ENCODE data around the gene GTF2A1. TPM values are rescaled to one million over a fixed set of nuclear protein-coding genes. Genes with fewer than 3 reads are reported as not detected.

GTF2A1 gene
- total RNA-seq, 4 donors from 2014 or later, result 17.1 to 35.1 (median 28.4) TPM

DNA sequence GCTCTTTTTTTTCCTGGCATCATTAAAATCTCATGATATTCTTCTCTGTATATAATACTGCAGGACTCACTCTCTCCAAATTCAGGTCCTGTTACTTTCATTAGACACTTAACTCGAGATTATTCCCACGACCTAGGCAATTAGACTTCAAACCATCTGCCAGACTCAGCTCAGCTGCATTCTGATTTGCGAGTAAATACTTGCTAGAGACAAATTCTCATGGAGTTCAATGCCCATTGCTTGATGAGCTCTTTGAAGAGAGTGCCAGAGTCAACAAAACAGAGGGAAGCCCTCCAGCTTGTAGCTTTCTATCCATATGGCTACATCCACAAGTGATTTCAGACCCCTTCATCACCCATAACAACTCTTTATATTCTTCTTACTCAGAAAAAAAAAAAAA lies 88.3 kb downstream of the GTF2A1 start:
- intact Hi-C loops (cut with DNase I), result no loop called here
- Histone ChIP-seq H3K27me3 (no peaks in the 10 kb centered on the region), H3K4me1 (no peaks in the 10 kb centered on the region), H3K36me3 (no peaks in the 10 kb centered on the region), H3K9me3 (peaks cover 0 to 10% (median 0%) of the 10 kb centered on the region in 4 donors), H3K4me3 (no peak overlapping the region), H3K27ac (replicated peaks in 1 of 4) (no peak overlapping the region)
- TF ChIP-seq POLR2AphosphoS5 (IDR thresholded peaks at IDR 0.05), result no peak
- no peak for TF ChIP-seq POLR2A (IDR thresholded peaks at IDR 0.05; ENCODE audit: low read depth)
- TF ChIP-seq EP300 (IDR thresholded peaks at IDR 0.05), result no peak
- TF ChIP-seq, protein P1, sequence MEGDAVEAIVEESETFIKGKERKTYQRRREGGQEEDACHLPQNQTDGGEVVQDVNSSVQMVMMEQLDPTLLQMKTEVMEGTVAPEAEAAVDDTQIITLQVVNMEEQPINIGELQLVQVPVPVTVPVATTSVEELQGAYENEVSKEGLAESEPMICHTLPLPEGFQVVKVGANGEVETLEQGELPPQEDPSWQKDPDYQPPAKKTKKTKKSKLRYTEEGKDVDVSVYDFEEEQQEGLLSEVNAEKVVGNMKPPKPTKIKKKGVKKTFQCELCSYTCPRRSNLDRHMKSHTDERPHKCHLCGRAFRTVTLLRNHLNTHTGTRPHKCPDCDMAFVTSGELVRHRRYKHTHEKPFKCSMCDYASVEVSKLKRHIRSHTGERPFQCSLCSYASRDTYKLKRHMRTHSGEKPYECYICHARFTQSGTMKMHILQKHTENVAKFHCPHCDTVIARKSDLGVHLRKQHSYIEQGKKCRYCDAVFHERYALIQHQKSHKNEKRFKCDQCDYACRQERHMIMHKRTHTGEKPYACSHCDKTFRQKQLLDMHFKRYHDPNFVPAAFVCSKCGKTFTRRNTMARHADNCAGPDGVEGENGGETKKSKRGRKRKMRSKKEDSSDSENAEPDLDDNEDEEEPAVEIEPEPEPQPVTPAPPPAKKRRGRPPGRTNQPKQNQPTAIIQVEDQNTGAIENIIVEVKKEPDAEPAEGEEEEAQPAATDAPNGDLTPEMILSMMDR (IDR thresholded peaks at IDR 0.05), result no peak
- DNase-seq (ENCODE audit: extremely low spot score), result no peak
- WGBS, result 53% methylated on average over 3 of the region's 3 CpGs

DNA sequence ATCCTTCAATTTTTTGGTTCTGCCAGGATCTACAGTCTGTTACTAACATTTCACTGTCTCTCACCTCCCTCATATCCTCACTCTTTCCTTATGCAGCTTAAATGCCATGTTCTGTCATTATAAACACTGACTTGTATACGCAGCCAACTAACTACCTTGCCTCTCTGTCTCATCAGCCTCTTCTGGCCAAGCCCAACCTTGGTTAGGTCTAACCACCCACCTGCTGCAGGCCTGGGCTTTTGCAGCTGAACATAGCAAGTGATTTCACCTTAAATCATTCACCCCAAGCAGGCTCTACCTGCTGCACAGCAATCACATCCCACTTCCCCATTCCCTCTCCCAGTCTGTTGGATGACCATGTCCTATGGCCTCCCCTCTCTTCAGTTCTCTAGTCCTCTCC lies 91.5 kb downstream of the GTF2A1 start:
- Histone ChIP-seq H3K36me3 (no peaks in the 10 kb centered on the region), H3K9me3 (no peaks in the 10 kb centered on the region), H3K4me1 (no peaks in the 10 kb centered on the region), H3K27ac (replicated peaks in 1 of 4) (no peak overlapping the region), H3K4me3 (no peak overlapping the region), H3K27me3 (no peaks in the 10 kb centered on the region)
- no peak for DNase-seq (ENCODE audit: extremely low spot score)
- TF ChIP-seq EP300 (IDR thresholded peaks at IDR 0.05) (no peak), POLR2A (IDR thresholded peaks at IDR 0.05; ENCODE audit: low read depth) (no peak), POLR2AphosphoS5 (IDR thresholded peaks at IDR 0.05) (no peak)
- TF ChIP-seq, protein P1 (IDR thresholded peaks at IDR 0.05), result no peak
- intact Hi-C loops (cut with DNase I), result no loop called here
- WGBS, result 70% methylated on average over 1 of the region's 1 CpG

DNA sequence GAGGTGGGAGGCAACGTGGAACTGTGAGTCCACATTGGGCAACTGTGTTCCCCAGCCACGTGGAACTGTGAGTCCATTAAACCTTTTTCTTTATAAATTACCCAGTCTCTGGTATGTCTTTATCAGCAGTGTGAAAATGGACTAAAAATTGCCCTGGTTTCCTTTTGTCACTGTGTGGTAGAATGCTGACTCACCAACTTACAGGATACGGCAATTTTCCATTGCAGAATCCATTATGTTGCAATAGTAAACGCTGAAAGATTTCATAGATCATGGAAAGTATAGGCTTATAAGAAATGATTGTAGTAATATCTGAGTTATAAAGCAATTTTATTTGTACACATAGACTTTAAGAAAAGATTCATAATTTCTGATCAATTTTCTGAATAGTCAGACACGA lies 93.0 kb downstream of the GTF2A1 start:
- DNase-seq (ENCODE audit: extremely low spot score), result no peak
- Histone ChIP-seq H3K36me3 (no peaks in the 10 kb centered on the region), H3K27ac (replicated peaks in 1 of 4) (no peak overlapping the region), H3K9me3 (no peaks in the 10 kb centered on the region), H3K4me3 (no peak overlapping the region), H3K4me1 (no peaks in the 10 kb centered on the region), H3K27me3 (no peaks in the 10 kb centered on the region)
- WGBS, result 71% methylated on average over 5 of the region's 5 CpGs
- intact Hi-C loops (cut with DNase I), result no loop called here
- TF ChIP-seq POLR2AphosphoS5 (IDR thresholded peaks at IDR 0.05), result no peak
- no peak for TF ChIP-seq EP300 (IDR thresholded peaks at IDR 0.05)
- no peak for TF ChIP-seq POLR2A (IDR thresholded peaks at IDR 0.05; ENCODE audit: low read depth)
- TF ChIP-seq, protein P1 (IDR thresholded peaks at IDR 0.05), result no peak

DNA sequence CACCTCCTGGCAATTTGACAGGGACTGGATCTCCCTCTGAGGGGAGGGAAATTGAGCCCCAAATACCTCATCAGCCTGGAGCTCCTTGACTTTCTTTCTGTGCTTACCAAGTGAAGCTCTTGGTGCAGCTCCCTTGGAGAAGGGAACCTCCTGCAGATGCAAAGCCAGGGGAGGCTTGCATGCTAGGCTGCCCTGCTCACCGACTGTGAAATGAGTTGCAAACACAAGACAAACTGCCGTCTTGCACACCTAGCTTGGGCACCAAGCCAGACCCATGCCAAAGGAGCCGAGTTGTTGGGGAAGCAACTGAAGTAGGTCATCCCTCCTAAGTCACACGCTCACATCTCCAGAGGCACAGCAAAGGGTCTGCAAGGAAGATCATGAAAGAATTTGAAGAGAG lies 95.2 kb downstream of the GTF2A1 start:
- Histone ChIP-seq H3K4me3 (no peak overlapping the region), H3K27me3 (no peaks in the 10 kb centered on the region), H3K36me3 (no peaks in the 10 kb centered on the region), H3K4me1 (no peaks in the 10 kb centered on the region), H3K27ac (replicated peaks in 1 of 4) (no peak overlapping the region), H3K9me3 (no peaks in the 10 kb centered on the region)
- 74% methylated on average over 4 of the region's 4 CpGs for WGBS
- DNase-seq (ENCODE audit: extremely low spot score), result no peak
- intact Hi-C loops (cut with DNase I), result no loop called here
- TF ChIP-seq POLR2AphosphoS5 (IDR thresholded peaks at IDR 0.05) (no peak), EP300 (IDR thresholded peaks at IDR 0.05) (no peak), POLR2A (IDR thresholded peaks at IDR 0.05; ENCODE audit: low read depth) (no peak)
- TF ChIP-seq, protein P1 (IDR thresholded peaks at IDR 0.05), result no peak

Small RNA genes within 50 kb of the gene (small RNA-seq; reads per million reads assigned to genes)
- gene DYNLL1P1 (0 reads per million in 3 donors), gene SNORA79 (1.1 to 3.0 (median 2.2) reads per million in 3 donors)

Other genes with a start within 250 kb of the GTF2A1 start
- 1 to 10 TPM; 7.6 to 9.6 (median 8.8) TPM for gene STON2, start 179.4 kb upstream of the GTF2A1 start, total RNA-seq

All from esophagus muscularis mucosa (tissue), 4 donors.